Activated CD8-positive, alpha-beta memory T cell treated with anti-CD3 and anti-CD28 coated beads, Interleukin-2, amount 50 U/mL, for 4 hours (primary cell): ENCODE measurements around the gene YWHAB.

Experiments
- DNase-seq: peaks from one replicate; pipeline ENCODE4 v3.0.0-alpha.2; 2020

The YWHAB gene

DNA sequence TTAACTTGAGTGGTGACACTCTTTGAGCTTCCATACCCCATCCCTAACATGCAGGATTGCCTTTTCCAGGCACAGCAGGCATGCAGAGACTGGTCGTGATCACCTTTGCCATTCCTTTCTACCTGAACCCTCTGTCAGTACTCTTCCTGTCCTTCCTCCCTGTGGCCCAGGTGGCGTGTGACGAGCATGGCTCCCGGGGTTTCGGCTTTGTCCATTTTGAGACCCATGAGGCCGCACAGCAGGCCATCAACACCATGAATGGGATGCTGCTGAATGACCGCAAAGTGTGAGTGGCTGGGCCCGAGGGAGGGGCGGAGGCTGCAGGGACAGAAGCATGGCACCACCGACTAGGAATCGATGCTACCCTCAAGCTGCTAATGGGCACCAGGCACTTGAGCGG, 31.1 kb downstream of the YWHAB start:
- DNase-seq: no peak

DNA sequence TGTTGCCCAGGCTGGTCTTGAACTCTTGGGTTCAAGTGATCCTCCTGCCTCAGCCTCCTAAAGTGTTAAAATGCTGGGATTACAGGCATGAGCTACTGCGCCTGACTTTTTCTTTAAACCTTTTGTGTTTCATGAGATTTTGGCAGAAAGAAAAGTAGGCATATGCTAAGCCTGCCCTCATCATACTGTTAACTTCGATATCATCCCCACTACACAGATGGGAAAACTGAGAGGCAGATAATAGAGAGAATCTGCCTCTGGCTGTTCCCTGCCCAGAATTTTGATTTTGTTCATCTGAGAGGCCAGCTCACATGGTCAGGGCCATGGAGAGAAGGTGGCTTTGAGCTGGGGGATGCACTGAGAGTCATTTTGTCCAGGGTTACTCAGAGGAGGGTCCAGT, 31.9 kb downstream of the YWHAB start:
- no peak for DNase-seq

DNA sequence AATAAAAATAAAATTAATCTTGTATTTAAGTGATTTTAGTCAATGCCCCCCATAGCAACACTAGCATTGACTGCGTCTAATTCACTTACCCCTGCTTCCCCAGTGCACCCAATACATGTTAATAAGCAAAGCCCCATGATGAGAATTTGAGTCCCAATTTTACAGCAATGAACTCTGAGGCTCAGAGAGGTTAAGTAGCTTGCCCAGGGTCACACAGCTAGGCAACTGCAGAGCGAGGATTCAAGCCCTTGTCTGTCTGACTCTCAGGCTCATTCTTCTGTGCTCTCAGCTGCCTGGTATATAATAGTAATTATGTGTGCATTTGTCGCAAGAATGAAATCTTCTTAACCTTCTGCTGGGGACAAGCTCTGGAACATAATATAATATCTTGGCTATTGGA, 32.8 kb downstream of the YWHAB start:
- no peak for DNase-seq

- no peak for DNase-seq
These were observed 33.3 kb downstream of the YWHAB start for GRCh38 chr20:44918761-44919160.

GRCh38 chr20:44921447-44921846, 35.9 kb downstream of the YWHAB start:
- DNase-seq: no peak

- no peak for DNase-seq
These were observed 39.0 kb downstream of the YWHAB start for GRCh38 chr20:44924541-44924940.

DNA sequence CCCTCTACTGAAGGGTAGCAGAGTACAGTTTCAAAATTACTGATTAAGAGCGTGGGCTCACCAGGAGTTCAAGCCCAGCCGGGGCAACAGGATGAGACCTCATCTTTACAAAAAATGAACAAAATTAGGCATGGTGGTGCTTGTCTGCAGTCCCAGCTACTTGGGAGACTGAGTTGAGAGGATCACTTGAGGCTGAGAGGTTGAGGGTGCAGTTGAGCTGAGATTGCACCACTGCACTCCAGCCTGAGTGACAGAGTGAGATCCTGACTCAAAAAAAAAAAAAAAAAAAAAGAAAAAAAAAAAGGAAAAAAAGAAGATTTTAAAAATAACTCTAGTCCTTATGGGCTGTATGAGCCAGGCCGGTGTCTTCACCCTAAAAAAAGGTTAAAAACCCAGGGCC, 43.1 kb downstream of the YWHAB start:
- no peak for DNase-seq

GRCh38 chr20:44930517-44931168, 45.1 kb downstream of the YWHAB start:
- no peak for DNase-seq

- DNase-seq: no peak
These were observed 46.4 kb downstream of the YWHAB start for GRCh38 chr20:44931911-44932310.

- DNase-seq: no peak
These were observed 47.4 kb downstream of the YWHAB start for GRCh38 chr20:44932916-44933315.

DNA sequence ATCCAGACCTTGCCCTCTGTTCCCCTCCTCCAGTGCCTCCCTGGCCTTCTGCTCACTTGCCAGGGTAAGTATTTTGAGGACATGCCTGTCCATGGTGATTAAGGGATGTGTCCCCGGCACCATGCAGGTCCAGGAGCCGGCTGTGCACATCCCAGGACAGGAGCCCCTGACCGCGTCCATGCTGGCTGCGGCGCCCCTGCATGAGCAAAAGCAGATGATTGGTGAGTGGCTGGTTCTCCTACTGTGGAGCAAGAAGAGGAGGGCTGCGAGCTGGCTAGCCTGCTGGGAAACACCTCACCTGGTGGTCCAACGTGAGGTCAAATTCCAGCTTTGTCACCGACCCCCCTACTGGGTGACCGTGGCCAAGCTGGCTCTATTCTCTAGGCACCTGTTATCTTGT, 51.0 kb downstream of the YWHAB start:
- DNase-seq: no peak

- no peak for DNase-seq
These were observed 53.1 kb downstream of the YWHAB start for GRCh38 chr20:44938637-44939036.

- DNase-seq: no peak
These were observed 55.7 kb downstream of the YWHAB start for GRCh38 chr20:44941120-44941691.

DNA sequence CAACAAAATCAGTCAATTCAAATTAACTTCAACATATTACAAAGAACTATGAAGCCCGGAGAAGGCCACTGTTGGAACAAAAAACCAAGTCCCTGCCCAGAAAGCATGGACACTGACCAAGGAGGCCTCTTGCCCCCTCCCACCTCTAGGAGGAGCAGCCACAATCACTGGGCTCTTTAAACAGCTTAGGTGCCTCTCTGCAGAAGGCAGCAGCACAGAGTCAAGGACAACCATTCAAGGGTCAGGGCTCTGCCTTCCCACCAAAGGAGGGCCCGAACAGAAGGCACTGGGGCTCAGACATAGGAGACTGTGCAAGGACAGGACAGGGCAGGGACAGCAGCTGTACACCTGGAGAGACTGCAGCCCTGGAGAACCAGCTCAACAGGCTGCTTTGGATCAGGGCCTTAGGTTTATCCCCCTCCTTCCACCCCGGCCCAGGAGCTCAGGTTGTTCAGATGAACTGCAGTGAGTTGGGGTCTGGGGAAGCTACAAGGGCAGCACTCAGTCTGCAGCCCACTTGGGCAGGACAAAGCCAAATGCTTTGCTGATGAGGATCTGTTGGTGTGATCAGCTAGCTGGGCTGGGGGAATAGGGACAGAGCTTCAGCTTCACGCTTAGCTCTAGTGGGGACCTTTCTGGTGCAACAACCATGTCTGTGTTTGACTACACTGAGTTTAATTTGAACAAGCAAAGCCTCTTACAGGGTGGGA, 56.9 kb downstream of the YWHAB start:
- no peak for DNase-seq

- no peak for DNase-seq
These were observed 58.3 kb downstream of the YWHAB start for GRCh38 chr20:44943828-44944227.

DNA sequence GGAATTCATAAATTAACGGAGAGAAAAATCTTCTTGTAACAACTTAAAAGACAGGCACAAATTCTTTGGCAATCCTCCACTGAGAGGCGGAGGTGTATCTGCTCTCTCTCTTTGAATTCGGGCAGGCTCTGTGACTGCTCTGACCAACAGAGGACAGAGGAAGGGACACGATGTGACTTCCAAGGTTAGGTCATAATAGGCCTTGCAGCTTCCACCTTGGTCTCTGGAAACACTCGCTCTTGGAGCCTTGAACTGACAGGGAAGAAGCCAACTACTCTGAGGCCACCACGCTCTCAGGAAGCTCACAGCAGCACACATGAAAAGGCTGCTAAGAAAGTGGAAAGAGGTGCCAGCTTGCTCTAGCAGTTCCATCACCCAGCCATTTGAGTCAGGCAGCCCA, 59.8 kb downstream of the YWHAB start:
- no peak for DNase-seq

GRCh38 chr20:44946271-44946852, 60.9 kb downstream of the YWHAB start:
- no peak for DNase-seq

GRCh38 chr20:44948107-44948506, 62.6 kb downstream of the YWHAB start:
- DNase-seq: no peak

DNA sequence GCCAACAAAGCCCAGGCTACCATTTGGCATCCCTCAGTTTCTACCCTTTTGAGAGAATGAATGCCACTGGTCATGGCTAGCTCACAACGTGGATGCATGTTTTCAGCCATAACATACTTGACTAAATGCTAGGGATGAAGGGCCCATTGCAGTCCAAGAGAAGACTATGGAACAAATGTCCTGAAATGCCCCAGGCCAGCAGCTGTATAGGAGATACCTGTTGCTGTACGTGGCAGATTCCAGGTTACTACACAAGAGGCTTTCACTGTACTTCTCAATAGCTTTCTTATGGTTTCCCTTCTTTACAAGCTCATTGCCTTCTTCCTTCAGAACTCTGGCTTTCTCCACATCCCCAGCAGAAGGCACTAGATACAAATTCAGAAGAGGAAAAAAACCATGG, 63.0 kb downstream of the YWHAB start:
- no peak for DNase-seq

DNA sequence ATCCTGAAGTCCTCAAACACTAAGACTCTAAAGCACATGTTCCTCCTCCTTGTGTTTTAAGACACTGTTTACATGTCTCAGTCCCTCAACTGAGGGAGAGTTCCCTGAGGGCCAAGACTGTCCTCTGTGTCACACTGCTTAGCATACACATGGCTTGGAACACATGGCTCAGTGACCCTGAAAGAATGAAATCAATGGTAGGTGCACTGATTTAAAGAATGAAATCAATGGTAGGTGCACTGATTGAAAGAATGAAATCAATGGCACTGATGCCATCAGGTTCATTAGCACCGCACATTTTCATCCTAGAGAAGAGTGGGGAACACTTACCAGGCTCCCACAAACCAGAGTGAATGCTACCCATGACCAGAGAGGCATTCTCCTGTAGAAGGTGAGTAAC, 64.9 kb downstream of the YWHAB start:
- no peak for DNase-seq

DNA sequence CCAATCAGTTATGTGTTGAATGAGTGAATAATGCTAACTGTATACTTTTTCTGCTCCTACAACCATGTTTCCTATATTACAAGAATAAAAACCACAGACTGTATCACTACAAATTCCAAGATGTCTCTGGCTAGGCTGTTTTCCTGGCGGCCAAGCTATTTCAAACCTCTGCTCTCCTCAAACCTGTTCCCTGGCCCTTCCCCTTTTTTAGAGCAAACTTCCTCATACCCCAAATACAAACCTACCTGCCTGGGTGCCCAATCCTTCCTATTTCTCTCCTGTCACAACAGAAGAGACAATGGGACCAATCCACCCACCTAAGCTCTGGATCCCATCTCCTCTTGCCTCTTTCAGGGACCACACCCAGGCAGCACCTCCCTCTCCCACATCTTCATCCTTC, 67.2 kb downstream of the YWHAB start:
- no peak for DNase-seq

DNA sequence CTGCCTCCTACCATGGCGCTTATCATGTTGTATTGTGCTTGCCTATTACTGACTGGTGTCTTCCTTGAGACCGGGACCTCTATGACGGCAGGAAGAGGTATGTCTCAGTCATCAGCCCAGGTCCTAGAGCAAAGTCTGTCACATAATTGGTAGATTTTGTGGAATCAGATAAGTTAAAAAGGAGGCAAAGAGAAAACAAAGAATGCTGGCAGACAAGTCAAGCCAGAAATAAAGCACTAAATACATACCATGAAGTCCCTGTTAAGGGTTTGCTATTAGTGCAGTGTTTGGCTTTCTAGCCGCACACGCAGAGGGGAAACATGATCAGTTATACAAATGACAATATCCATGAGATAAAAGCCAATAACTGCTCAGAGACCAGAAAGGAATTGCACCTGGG, 68.7 kb downstream of the YWHAB start:
- DNase-seq: no peak

DNA sequence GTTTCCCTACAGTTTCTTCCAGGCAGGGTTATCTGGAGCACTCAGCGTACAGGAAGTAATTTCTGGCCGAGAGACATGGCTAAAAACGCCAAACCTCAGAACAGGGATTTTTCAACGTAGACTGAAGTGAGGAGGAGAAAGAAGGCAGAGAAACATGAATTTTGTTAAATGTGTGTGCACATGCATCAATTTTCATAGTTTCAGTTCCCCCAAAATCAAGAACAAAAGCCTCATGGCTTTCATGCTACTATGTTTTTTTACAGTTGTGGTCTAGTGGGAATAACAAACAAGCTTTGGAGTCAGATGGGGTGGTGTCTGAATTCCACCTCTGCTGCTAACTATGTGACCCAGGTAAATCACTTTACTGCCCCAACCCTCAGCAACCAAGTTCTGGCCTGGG, 69.8 kb downstream of the YWHAB start:
- DNase-seq: no peak

- DNase-seq: no peak
These were observed 70.9 kb downstream of the YWHAB start for GRCh38 chr20:44956410-44956809.
